Stimulated activated CD8-positive, alpha-beta memory T cell treated with anti-CD3 and anti-CD28 coated beads, Interleukin-15, amount 100 ng/mL, for 1 hour (primary cell): ENCODE measurements around the gene AADACL4.
"Not testable (repeated sequence)": the region's sequence is repeated elsewhere in the genome, so short reads cannot be mapped to it uniquely, and the experiment has no call there.

ENCODE experiments used
- DNase-seq: peaks from one replicate; pipeline ENCODE4 v3.0.0-alpha.2; 2020; ENCODE audit warnings: low read depth

The AADACL4 gene

GRCh38 chr1:12712076-12712475 lies 68.2 kb downstream of the AADACL4 start:
- no peak for DNase-seq

DNA sequence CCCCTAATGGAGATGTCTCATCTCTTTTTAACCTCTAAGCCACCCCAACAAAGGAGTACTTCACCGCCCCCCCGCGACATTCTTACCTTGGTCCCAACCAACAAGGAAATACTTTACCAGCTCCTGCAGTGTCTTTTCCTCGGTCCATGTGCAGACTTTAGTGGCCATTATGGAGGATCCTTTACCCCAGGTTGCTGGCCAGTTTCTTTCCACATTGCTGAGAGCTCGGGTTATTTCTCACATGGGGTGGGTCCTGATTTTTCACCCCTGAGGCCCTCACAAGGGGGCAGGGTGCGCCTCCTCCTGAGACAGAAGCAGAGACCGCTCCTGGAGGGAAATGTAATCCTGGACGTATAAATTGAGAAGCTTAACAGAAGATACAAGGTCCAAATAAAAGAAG lies 69.0 kb downstream of the AADACL4 start:
- no peak for DNase-seq

DNA sequence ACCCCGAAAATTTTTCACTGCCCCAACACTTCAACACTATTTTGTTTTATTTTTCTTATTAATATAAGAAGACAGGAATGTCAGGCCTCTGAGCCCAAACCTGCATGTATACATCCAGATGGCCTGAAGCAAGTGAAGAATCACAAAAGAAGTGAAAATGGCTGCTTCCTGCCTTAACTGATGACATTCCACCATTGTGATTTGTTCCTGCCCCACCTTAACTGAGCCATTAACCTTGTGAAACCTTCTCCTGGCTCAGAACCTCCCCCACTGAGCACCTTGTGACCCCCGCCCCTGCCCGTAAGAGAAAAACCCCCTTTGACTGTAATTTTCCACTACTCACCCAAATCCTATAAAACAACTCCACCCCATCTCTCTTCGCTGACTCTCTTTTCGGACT lies 69.8 kb downstream of the AADACL4 start:
- not testable (repeated sequence) for DNase-seq

DNA sequence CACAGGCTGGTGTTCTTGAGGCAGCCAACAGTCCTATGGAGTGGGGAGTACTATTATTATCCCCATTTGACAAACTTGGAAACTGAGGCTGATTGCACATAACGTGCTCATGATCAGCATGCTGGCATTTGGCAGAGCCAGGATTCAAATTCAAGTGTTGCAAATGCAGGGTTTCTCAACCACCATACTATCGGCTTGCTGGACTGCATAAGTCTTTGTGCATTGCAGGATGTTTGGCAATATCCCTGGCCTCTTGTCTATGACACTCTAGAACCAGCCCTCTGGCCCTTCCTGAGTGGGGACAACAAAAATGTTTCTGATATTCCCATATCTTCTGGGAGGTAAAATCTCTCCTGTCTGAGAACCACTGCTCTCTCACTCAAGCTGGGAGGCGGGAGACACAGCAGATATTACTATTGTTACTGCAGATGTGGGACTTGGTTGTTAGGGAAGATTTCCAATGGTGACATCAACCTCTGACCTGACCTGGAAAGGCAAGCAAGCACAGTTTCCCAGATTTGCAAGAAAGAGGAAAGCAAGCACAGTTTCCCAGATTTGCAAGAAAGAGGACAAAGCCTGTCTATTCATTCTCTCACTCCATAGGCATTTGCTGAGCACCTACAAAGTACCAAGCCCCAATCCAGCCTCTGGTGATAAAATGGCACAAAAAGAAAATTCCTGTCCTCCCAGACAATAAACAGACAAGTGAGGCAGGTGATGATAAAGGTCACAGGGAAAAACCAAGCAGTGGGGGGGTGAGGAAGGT lies 71.0 kb downstream of the AADACL4 start:
- no peak for DNase-seq

GRCh38 chr1:12715896-12716437 lies 72.1 kb downstream of the AADACL4 start, which contains the start of gene AADACL3:
Gene AADACL3, plus strand, starts transcription at chr1:12716110. Its CDS starts 67 bp downstream, at chr1:12716177.
- no peak for DNase-seq
